Measurements from ENCODE around the gene GSTT4.

DNA sequence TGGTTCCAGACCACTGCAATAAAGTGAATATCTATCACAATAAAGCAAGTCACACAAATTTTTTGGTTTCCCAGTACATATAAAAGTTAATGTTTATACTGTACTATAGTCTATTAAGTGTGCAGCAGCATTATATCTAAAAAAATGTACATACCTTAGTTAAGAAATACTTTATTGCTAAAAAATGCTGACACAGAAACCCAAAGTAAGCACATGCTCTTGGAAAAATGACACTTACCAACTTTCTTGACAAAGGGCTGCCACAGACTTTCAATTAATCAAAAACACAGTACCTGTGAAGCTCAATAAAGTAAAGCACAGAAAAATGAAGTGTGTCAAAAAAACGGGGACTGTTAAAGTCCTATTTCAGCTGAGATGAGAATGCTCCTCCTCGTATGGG, 22.7 kb upstream of the GSTT4 start:
- no peak for TF ChIP-seq POLR2AphosphoS5 (IDR thresholded peaks at IDR 0.05; ENCODE audit: low read depth, low read length)
- no peak for TF ChIP-seq SIN3A (IDR thresholded peaks at IDR 0.05; ENCODE audit: borderline replicate concordance, insufficient read depth, low read length)
- TF ChIP-seq, protein P1, sequence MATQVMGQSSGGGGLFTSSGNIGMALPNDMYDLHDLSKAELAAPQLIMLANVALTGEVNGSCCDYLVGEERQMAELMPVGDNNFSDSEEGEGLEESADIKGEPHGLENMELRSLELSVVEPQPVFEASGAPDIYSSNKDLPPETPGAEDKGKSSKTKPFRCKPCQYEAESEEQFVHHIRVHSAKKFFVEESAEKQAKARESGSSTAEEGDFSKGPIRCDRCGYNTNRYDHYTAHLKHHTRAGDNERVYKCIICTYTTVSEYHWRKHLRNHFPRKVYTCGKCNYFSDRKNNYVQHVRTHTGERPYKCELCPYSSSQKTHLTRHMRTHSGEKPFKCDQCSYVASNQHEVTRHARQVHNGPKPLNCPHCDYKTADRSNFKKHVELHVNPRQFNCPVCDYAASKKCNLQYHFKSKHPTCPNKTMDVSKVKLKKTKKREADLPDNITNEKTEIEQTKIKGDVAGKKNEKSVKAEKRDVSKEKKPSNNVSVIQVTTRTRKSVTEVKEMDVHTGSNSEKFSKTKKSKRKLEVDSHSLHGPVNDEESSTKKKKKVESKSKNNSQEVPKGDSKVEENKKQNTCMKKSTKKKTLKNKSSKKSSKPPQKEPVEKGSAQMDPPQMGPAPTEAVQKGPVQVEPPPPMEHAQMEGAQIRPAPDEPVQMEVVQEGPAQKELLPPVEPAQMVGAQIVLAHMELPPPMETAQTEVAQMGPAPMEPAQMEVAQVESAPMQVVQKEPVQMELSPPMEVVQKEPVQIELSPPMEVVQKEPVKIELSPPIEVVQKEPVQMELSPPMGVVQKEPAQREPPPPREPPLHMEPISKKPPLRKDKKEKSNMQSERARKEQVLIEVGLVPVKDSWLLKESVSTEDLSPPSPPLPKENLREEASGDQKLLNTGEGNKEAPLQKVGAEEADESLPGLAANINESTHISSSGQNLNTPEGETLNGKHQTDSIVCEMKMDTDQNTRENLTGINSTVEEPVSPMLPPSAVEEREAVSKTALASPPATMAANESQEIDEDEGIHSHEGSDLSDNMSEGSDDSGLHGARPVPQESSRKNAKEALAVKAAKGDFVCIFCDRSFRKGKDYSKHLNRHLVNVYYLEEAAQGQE (IDR thresholded peaks at IDR 0.05; ENCODE audit: insufficient read depth in 1 of 2, low read depth in 2 of 2, low read length in 2 of 2): no peak

Measured in PFSK-1 (cell line).